HG02943 (cell line): ENCODE measurements around the gene SEC24C.
"Not testable (repeated sequence)": the region's sequence is repeated elsewhere in the genome, so short reads cannot be mapped to it uniquely, and the experiment has no call there.

Experiments used
- ATAC-seq: cut with Tn5 transposase; IDR thresholded peaks from one replicate; pipeline ENCODE4 v1.9.1; 2021; ENCODE audit warnings: mild to moderate bottlenecking, low read depth, moderate library complexity; ENCODE audit not compliant: unreplicated experiment

The SEC24C gene, protein sequence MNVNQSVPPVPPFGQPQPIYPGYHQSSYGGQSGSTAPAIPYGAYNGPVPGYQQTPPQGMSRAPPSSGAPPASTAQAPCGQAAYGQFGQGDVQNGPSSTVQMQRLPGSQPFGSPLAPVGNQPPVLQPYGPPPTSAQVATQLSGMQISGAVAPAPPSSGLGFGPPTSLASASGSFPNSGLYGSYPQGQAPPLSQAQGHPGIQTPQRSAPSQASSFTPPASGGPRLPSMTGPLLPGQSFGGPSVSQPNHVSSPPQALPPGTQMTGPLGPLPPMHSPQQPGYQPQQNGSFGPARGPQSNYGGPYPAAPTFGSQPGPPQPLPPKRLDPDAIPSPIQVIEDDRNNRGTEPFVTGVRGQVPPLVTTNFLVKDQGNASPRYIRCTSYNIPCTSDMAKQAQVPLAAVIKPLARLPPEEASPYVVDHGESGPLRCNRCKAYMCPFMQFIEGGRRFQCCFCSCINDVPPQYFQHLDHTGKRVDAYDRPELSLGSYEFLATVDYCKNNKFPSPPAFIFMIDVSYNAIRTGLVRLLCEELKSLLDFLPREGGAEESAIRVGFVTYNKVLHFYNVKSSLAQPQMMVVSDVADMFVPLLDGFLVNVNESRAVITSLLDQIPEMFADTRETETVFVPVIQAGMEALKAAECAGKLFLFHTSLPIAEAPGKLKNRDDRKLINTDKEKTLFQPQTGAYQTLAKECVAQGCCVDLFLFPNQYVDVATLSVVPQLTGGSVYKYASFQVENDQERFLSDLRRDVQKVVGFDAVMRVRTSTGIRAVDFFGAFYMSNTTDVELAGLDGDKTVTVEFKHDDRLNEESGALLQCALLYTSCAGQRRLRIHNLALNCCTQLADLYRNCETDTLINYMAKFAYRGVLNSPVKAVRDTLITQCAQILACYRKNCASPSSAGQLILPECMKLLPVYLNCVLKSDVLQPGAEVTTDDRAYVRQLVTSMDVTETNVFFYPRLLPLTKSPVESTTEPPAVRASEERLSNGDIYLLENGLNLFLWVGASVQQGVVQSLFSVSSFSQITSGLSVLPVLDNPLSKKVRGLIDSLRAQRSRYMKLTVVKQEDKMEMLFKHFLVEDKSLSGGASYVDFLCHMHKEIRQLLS

DNA sequence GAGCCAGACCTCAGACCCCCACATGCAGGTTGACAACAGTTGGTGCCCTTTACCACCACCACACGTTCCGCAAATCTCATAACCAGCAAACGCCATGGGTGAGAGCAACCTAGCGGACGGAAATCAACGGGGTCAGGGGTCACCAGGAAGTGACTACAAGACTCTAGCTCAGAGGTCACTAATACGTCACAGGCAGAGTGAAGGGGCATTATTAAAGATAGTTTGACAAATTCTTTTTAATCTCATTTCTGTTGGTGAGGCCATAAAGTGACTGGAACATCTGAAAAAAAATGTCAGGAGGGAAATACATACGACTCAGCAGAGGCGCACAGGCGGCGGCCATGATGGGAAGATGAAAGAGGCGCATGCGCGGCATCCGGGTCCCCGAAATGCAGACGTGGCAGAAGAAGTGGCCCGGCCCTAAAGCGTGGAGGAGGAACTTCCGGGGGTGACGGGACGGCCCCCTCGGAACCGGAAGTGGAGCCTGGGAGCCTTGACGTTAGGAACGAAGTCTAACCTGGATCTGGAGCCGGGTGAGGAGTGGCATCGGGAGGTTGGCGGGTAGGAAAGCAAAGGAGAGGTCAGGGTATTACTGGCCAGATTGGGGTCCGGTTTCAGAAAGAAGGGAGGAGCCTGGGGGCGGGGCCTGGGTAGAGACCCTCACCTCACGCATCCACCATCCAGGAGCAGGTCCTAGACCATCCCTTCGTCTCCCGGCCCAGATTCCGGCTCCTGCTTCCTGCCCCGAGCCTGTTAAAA, at the start of gene SEC24C:
Gene SEC24C, plus strand, starts transcription at position 468 of the 759 bp plus-strand sequence. CDS start 2,461 bp downstream, outside the sequence.
- peak; percentile 84 for ATAC-seq

DNA sequence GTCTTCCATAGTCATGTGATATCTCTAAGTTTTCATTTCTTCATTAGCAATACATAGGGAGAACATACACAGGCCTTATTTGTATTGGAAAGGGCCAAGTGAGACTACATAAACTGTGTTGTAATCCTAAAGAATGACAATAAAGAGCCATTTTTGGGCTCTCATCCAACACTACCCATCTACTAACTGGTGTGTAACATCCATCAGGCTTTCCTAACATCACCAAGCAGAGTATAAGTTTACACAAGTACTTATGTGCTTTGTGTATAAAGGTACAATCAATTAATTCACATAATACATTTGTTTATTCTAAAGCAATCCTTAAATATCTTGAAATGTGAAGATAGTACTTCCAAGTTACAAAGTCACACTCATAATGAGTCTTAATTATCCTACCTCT, 48.9 kb upstream of the SEC24C start:
- ATAC-seq, result not testable (repeated sequence)

DNA sequence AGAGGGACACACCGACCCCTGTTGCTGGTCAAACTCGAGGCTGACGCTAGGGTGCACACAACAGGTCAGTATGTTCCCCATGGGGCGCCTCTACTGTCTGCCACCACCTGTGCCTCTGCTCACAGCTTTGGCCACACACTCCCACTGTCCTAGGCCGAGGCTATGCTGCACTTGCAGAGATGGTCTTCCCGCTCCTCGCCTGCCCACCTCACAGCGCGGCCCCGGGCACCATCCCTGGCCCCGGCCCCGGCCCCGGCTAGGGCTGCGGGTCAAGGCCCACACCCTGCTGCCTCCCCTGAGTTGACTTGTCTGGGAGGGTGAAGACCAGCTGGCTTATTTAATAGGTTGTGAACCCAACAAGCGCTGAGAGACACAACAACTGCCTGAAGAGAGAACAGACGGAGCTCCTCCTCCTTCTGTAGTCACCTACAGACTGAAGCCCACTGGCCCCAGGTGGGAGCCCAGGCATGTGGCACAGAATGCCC, 46.5 kb upstream of the SEC24C start, which contains the start of gene AGAP5:
Gene AGAP5, minus strand, starts transcription at position 435 of the 485 bp plus-strand sequence. Its CDS starts 354 bp downstream, at position 81.
- not testable (repeated sequence) for ATAC-seq

- not testable (repeated sequence) for ATAC-seq
Observed at GRCh38 chr10:73698819-73699218, 45.4 kb upstream of the SEC24C start.

- not testable (repeated sequence) for ATAC-seq
Observed at GRCh38 chr10:73703924-73704323, 40.2 kb upstream of the SEC24C start.

DNA sequence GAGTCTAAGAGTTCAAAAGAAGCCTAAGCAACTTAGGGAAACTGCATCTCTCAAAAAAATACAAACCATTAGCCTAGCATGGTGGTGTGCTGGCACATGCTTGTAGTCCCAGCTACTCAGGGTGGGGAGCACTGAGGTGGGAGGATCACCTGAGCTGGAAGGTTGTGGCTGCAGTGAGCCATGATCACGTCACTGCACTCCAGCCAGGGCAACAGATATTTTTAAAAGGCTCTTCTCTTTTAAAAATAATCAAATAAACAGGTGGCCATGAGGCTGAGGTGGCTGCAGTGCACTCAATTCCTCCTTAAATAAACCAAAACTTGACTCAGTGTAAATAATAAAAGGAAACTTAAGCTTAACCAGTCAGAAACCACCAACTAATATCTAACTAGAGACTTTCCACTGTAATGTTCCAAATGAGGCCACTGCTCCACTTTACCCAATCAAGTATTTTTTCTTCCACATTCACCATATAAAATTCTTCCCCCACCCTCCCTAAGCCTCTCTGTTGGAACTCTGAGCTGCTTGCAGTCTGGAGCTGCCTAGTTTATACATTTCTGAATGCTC, 38.6 kb upstream of the SEC24C start:
- not testable (repeated sequence) for ATAC-seq

GRCh38 chr10:73706488-73706887, 37.7 kb upstream of the SEC24C start:
- not testable (repeated sequence) for ATAC-seq

DNA sequence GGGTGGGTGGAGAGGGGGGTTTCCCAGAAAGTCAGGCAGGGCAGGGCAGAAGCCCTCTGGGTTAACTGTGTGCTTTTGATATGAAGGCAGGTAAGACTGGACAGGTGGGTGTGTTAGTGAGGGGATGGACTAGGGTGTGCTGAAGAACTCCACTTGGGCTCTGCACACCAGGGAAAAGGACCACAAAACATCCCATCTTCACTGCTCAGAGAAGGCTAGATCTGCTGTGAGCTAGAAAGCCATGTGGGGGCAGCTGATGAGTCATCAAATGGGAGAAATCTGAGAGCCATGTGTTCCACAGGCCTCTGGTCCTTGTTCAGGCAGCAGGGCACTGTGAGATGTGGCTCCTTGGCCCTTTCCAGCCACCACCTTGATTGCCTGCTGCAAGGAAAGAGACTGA, 36.5 kb upstream of the SEC24C start:
- ATAC-seq, result not testable (repeated sequence)

- ATAC-seq, result not testable (repeated sequence)
Observed at GRCh38 chr10:73708122-73708521, 36.0 kb upstream of the SEC24C start.

- ATAC-seq, result not testable (repeated sequence)
Observed at GRCh38 chr10:73711683-73712082, 32.5 kb upstream of the SEC24C start.

DNA sequence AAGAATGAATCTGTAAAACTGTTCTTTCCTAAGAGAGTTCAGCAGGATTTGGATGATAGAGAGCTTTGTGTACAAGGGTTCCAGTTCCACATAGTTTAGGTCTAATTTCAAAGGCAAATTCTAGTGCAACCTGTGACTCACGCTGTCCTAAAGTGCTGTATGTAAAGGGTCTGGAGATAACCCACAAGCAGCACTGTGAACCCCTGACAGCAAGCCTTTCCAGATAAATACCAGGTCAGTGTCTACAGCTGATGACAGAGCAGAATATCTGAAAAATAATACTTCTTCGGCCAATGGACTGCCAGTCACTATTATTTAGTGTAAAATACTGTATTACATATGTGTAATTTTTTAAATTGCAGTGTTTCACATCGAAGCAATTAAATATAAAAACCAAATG, 30.3 kb upstream of the SEC24C start:
- ATAC-seq, result not testable (repeated sequence)

GRCh38 chr10:73714483-73714882, 29.7 kb upstream of the SEC24C start:
- not testable (repeated sequence) for ATAC-seq

DNA sequence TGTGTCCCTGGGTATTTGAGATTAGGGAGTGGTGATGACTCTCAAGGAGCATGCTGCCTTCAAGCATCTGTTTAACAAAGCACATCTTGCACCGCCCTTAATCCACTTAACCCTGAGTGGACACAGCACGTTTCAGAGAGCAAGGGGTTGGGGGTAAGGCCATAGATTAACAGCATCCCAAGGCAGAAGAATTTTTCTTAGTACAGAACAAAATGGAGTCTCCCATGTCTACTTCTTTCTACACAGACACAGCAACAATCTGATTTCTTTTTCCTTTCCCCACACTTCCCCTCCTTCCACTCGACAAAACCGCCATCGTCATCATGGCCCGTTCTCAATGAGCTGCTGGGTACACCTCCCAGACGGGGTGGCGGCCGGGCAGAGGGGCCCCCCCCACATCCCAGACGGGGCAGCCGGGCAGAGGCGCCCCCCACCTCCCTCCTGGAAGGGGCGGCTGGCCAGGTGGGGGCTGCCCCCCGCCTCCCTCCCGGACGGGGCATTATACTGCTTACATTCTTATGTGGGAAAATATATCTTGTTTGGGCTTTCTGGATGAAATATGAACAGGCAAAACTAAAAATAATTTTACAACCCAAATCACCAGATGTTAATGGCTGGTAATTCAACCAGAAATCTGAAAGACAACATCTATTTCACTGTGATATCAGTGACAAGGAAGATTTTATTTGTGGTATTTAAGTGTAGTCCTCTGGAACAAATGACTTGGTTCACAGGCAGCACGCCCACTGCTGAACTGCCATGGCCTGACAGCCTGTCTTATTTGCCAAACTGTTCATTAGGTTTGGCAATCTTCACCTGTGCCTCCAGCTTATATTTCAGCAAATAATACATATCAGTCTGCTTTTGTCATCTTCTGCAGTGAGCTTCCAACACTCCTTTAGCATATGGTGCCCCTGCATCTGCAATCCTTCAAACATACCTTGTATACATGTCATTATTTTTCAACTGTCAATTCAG, 28.7 kb upstream of the SEC24C start:
- not testable (repeated sequence) for ATAC-seq

DNA sequence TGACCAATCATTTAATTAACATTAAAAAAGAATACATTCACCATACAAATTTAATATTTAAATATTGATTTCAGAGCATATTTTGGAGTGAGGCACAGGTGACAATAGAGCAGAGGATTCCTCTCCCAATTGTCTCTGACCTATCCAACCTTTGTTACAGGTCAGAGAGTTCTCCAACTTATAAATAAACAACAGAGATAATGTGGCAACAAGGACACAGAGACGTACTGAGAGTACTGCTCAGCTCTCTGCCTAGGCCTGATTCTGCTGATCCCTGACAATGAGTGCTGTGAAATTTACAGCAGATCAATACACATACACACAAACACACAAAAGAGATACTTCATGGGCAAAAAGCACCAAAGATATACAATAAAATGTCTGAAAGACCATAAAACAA, 27.9 kb upstream of the SEC24C start:
- ATAC-seq, result no peak

DNA sequence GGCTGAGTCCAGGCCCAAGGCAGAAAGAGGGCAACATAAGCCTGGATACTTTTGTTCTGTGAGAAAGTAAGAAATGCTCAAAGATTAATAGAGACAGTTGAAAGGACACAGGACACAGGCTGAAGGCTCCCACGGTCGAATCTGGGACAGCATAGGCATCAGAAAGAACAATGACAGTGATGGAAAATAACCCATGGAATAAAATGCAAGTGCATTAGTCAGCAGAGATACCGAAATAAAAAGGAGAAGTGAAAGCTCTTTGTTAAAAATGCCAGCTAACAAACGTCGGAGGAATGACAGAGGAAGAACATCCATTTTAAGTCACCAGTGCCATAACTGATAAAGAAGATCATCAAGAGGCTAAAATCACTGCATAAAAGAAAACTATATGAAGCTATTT, 26.6 kb upstream of the SEC24C start:
- ATAC-seq, result no peak

- not testable (repeated sequence) for ATAC-seq
Observed at GRCh38 chr10:73720561-73720960, 23.6 kb upstream of the SEC24C start.

DNA sequence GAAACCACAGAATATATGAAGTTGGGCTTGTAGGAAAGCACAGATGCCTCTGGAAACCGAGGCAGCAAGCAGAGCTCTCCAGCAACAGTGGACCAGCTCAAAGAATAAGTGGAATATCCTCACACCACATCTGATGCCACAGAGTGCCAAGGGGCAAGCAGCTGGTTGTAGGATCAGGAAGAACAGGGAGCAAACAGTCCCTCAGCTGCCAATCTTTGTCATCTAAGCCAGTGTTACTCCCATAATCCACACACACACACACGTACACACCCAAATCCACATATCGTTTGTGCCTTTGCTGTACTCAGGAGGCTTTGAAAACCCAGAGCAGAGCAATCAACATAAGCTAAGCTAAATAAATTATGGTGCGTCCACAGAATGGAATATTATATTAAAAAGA, 20.7 kb upstream of the SEC24C start:
- ATAC-seq, result no peak

DNA sequence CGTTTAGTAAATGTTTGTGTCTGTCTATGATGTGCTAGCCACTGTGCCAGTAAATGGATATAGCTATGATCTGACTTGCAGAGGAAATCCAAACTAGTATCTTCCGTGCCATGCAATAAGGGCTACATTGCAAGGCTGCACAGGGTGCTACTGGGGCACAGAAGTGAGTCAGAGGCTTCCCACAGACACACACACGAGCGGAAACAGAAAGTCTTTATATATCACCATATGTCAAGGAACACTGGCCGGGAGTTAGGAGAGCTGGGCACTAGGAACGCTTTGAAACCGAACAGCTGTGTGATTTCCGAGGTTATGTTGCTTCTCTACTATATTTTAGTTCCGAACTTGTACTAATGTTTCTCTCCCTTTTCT, 14.4 kb upstream of the SEC24C start:
- not testable (repeated sequence) for ATAC-seq
